C4-2B (cell line): ENCODE results near the gene CSRNP3.

Experiments
- ZFX ChIP-seq: fragments of 450-650 bp; IDR thresholded peaks from 2 replicates; pipeline ENCODE4 v1.6.1; 2017
- TF ChIP-seq, protein P1 (sequence below): fragments of 450-650 bp; conservative IDR thresholded peaks from 2 replicates; pipeline ENCODE4 v1.5.1; 2017; ENCODE audit warnings: mild to moderate bottlenecking

DNA sequence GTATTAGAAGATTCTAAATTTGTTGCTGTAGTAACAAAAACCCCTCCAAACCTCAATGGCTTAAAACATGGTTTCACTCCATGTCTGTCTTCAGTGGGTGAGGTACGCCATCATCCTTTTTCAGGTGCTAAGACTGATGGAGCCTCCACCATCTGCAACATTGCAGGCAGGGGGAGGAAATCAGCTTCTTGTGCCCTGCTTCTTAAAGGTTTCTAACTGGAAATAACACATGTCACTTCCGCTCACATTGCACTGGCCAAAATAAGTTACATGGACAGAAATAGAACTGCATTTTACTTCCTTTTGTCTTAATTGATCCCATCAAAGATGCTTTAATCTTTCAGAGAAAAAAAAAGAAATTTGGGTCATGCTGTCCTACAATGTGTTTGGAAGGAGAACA is 230.4 kb downstream of the CSRNP3 start:
- TF ChIP-seq, protein P1, sequence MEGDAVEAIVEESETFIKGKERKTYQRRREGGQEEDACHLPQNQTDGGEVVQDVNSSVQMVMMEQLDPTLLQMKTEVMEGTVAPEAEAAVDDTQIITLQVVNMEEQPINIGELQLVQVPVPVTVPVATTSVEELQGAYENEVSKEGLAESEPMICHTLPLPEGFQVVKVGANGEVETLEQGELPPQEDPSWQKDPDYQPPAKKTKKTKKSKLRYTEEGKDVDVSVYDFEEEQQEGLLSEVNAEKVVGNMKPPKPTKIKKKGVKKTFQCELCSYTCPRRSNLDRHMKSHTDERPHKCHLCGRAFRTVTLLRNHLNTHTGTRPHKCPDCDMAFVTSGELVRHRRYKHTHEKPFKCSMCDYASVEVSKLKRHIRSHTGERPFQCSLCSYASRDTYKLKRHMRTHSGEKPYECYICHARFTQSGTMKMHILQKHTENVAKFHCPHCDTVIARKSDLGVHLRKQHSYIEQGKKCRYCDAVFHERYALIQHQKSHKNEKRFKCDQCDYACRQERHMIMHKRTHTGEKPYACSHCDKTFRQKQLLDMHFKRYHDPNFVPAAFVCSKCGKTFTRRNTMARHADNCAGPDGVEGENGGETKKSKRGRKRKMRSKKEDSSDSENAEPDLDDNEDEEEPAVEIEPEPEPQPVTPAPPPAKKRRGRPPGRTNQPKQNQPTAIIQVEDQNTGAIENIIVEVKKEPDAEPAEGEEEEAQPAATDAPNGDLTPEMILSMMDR, result no peak
- TF ChIP-seq ZFX, result no peak
